HG03469 (cell line): ENCODE results near the gene ARPC1B.
"Not testable (repeated sequence)": the region's sequence is repeated elsewhere in the genome, so short reads cannot be mapped to it uniquely, and the experiment has no call there.

ENCODE experiments used
- ATAC-seq: cut with Tn5 transposase; IDR thresholded peaks from one replicate; pipeline ENCODE4 v1.9.1; 2021; ENCODE audit warnings: mild to moderate bottlenecking, moderate library complexity, moderate number of reproducible peaks; ENCODE audit not compliant: unreplicated experiment

The ARPC1B gene

DNA sequence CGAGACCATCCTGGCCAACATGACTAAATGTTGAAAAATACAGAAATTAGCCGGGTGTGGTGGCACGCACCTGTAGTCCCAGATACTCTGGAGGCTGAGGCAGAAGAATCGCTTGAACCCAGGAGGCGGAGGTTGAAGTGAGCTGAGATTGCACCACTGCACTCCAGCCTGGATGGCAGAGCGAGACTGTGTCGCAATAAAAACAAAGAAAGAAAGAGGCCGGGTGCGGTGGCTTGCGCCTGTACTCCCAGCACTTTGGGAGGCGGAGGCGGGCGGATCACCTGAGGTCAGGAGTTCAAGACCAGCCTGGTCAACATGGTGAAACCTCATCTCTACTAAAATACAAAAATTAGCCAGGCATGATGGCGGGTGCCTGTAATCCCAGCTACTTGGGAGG lies 12.7 kb downstream of the ARPC1B start:
- not testable (repeated sequence) for ATAC-seq

DNA sequence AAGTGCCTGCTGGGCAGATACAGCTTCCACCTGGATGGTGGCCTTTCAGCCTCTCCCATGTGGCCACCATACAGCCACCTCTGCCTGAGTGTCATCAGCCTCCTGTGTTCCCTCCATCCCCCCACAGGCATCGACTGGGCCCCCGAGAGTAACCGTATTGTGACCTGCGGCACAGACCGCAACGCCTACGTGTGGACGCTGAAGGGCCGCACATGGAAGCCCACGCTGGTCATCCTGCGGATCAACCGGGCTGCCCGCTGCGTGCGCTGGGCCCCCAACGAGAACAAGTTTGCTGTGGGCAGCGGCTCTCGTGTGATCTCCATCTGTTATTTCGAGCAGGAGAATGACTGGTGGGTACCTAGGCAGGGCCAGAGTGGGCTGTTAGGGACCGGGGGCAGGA lies 13.4 kb downstream of the ARPC1B start:
- no peak for ATAC-seq

DNA sequence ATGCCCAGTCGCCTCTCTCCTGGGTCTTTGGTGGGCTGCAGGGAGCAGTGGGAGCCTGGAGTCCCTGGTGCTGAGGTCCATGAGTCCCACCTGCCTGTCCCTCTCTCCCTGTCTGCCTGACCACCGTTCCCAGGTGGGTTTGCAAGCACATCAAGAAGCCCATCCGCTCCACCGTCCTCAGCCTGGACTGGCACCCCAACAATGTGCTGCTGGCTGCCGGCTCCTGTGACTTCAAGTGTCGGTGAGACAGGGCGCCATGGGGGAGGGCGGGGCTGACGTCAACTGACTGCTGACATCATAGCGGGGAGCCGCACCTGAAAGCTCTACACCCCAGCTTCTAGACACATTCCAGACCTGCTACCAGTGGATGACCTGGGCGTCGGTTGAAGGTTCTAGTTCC lies 15.2 kb downstream of the ARPC1B start:
- no peak for ATAC-seq

DNA sequence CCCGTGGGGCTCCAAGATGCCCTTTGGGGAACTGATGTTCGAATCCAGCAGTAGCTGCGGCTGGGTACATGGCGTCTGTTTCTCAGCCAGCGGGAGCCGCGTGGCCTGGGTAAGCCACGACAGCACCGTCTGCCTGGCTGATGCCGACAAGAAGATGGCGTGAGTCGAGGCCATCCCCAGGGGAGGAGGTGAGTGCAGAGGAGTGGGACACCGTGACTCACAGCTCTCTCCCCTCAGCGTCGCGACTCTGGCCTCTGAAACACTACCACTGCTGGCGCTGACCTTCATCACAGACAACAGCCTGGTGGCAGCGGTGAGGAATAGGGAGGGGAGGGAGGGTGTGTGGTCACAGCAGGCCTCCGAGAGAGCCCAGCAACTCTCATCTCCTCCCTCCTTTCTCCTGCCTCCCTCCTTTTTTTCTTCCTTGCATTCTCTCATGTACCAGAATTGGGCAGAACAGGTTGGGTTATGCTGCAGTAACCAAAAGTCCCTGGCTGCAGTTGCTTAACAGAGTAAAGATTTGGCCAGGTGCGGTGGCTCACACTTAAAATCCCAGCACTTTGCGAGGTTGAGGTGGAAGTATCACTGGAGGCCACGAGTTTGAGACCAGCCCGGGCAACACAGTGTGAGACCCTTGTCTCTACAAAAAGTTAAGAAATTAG lies 16.5 kb downstream of the ARPC1B start:
- no peak for ATAC-seq

DNA sequence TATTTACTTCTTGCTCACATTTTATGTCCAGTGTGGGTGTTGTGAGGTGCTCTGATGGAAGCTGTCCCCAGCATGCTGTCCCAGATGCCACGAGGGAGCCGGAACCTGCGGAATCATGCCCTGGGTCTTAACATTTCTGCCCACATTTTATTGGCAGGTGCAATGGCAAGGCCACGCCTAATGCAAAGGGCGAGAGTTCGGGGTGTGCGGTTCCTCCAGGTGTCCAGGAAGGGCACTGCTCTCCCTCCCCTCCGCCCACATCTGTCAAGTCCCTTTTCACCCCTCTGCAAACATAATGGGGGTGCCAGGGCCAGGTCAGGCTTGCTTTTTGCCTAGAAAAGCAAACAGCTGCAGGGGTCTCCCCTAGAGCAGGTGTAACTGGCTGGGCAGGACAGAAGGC lies 17.5 kb downstream of the ARPC1B start:
- no peak for ATAC-seq

DNA sequence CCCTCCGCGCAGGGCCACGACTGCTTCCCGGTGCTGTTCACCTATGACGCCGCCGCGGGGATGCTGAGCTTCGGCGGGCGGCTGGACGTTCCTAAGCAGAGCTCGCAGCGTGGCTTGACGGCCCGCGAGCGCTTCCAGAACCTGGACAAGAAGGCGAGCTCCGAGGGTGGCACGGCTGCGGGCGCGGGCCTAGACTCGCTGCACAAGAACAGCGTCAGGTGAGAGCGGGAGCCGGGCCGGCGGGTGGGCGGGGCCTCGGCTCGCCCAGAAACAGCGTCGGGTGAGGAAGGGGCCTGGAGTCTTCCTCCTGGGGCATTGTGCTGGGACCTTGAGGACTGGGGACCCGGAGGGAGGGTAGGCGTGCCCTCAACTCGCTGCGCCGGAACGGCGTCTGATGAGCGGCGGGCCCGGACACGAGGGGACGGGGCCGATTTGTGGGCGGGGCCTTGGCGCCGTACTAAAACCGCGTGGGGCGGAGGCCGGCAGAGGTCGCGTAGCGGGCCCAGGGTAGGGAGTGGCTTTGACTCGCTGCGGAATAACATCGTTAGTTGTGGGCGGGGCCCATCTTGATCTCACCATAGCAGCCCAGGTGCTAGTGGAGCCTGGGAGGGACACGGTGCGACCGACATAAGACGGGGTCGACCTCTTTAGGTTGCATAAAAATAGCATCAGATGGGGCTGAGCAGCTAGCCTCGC lies 18.3 kb downstream of the ARPC1B start:
- no peak for ATAC-seq

DNA sequence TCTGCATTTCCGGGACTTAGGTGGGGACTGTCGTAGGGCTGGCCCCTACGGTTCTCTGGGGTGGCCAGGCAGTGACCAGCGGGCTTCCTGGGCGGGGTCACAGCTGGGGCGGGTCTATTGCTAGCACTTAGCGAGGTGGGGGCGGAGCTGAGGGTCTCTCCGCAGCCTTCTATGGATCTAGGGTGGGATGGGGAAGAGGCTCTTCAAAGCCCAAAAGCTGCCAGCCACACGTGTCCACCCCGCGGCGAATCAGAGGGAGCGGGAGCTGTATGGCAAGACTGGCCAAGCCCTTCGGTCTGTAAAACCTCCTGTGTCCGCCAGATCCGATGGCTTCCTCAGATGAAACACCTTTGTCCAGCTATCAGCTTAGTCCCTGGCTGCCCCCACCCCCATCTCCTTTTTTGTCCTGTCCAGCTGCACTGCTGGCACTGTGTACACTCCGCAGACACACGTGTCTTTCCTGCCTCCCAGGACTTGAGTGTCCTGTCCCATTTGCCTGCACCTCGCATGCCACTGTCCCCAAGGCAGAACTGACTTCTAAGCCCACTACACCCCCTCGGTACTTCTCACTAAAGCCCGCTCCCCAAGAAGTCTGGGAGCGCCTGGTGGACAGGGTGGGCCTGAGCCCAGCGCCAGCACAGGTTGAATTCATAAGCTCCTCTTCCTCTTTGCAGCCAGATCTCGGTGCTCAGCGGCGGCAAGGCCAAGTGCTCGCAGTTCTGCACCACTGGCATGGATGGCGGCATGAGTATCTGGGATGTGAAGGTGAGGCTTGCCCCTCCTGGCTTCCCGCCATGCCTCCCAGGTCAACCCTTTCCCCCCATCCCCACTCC lies 19.0 kb downstream of the ARPC1B start:
- no peak for ATAC-seq

DNA sequence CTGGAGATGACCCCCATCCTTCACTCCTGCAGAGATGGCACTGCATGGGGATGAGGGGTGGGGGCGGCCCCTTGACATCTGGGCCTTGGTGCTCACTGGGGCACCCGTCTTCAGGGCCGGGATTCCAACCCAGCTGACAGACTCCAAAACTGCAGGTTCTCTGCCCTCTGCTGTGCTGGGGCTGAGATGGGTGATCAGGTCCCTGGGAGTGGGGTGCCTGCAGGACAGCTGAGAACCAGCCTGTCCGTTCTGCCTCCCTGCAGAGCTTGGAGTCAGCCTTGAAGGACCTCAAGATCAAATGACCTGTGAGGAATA lies 19.6 kb downstream of the ARPC1B start:
- no peak for ATAC-seq

DNA sequence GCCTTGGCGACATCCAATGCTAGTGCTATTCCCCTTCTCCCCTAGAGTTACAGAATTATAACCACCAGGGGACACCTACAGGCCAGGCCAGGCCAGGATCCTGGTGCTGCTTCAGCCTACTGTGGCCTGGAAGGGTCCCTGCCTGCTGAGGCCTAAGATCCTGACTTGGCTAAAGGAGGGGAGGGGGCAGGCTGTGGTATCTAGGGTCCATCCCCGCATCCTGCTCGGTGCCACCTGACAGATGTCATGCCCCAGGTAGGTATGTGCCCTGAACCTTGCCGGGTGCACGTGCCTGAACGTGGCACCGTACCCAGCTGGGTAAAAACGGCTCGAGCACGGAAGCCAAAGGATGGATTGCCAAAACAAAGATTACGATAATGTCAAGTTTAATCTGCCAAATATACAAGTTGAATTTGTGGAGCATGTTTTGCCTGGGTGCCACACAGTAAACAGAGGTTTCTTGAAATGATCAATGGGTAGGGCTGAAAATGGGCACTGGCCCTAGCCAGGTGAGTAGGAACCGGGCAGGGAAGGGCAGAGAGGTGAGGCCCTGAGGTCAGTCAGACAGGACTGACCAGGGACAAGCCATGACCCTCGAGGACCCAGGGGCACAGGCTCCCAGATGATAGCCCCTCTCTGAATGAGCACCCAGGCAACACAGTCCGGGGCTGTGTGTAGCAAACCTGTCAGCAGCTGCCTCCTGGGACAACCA lies 21.2 kb downstream of the ARPC1B start:
- no peak for ATAC-seq

DNA sequence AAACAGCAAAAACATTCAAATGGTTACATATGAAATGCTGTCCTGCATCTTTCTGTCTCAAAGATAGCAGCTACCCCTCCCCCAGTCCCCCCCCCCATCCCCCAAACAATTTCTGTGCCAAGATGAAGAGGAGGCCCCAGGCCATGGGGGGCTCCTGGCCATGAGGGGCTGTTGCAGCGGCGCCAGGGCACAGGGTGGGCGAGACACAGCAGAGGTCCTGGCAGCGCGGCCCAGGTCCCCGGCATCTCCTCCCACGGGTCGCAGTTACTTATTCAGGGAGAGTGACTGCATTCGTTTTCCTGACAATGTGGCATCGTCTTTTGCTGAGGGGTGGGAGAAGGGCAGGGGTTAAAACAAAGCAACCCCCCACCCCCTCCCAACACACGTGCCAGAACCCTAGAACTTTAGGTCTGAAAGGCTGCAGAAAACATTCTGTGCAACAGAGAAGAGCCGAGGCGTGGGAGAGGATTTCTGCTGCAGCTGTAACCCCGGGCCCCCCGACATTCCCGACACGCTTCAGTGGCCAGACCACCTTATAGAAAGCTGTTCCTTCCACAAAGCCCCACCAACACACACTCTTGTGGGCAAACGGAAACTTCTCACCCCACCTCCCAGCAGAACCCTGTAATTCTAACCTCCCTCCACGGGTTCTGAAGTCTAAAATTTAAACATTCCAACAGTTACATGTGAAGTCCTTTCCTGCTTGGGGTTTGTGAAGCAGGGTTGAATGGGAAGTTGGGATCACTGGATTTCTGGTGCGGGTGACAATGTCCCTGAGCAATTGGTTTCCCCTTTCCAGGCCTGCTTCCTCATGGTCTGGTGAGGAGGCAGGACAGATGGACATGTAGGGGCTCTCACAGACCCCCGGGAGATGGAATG lies 22.1 kb downstream of the ARPC1B start:
- ATAC-seq: no peak

DNA sequence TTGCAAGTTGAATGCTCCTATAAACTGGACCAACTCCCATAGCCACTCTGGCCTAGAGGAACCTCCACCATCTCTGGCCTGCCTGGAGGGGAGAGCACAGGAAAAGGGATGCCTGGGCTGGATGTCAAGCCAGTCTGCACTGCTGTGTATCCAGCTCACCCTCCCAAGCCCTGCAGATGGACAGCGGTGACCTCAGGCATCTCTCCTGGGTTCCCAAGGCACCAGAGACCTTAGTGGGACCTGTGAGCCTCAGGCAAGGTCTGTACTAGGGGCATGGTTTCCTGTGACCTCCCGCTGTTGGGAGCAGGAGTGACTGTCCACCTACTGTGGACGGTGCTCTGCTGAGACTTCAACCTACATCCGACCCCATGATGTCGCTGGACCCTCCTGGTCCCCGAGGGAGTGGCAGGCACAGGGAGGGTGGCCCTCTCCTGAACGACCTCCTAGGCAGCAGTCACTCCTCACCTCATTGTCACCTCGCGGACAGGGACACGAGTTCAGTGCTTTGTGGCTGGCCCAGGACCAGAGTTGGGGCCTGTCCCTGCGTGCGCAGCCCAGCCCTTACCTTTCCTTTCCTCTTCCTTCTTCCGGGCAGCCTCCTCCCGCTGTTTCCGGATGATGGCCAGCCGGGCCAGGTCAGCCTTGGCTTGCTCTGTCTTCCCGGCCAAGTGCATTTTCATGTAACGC lies 22.9 kb downstream of the ARPC1B start:
- no peak for ATAC-seq

DNA sequence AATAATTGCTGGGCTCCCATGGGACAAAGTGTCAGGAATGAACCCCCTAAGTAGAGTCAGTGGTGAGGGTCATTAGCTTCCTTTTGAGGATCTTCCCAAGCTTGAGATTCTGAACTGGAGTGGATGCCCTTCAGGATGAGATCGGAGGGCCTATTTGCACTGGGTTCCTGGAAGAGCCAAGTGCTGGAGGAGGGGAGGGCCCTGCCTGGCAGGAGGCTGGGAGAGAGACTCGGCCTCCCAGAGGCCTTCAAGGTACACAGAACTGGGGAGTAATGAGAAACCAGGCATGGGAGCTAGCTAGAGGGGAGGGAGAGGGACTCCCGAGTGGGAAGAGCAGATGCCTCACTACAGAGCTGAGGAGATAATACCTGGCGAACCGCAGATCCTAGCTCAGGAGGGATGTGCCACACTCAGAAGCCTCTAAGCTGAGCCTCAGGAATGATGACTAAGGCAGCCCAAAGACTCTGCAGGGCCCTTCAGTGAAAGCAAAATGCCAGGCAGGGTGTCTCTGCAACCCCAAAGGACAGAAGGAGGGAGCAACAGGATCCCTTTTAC lies 24.4 kb downstream of the ARPC1B start:
- no peak for ATAC-seq

DNA sequence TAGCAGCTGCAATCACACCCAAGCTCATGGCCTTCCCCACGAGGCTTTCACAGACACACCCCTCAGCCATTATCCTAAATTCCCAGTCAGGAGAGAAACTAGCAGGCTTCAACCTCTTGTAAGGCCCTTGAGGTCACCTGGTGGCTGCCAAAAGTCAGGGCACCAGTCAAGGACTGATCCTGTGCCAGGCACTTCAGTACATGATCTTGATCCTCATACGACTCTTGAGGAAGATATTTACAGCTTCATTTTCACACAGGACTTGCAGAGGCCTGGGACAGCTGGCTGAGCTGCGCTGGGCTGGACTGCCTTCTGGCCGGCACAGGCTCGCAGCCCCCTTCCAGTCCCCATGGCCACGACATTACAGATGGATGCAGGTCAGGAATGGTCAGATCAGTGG lies 25.1 kb downstream of the ARPC1B start:
- no peak for ATAC-seq

DNA sequence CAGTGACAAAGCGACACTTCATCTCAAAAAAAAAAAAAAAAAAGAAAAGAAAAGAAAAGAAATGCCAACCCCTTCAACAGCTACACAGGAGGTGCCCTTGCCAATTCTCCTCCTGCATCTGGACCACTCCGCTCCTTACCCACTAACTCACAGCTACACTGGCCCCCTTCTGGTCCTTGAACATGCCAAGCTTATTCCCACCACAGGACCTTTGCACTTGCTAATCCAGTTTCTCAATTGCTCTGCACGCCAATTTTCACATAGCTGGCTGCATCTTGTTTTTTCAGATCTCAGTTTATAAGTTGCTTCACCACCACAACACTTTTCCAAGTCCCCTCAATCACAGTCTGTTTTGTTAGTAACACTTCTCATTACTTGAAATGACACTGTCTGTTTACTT lies 28.3 kb downstream of the ARPC1B start:
- no peak for ATAC-seq

DNA sequence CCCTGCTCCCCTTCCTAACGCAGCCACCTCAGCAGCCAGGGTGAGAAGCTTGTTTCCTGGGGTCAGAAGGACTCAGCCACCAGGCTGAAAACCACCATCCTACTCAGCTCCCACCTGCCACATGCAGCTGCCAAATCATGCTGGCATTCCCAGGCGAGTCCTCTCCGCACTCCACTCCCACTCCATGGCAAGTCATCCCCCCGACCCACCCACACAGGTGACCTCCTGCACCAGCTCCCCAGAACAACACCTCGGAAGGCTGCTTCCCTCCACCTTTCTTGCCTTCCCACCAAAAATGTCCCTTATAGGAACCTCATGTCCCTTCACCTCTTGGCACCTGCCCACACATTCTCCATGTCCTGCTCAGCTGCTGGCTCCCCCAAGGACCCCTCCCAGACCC lies 29.2 kb downstream of the ARPC1B start:
- no peak for ATAC-seq

DNA sequence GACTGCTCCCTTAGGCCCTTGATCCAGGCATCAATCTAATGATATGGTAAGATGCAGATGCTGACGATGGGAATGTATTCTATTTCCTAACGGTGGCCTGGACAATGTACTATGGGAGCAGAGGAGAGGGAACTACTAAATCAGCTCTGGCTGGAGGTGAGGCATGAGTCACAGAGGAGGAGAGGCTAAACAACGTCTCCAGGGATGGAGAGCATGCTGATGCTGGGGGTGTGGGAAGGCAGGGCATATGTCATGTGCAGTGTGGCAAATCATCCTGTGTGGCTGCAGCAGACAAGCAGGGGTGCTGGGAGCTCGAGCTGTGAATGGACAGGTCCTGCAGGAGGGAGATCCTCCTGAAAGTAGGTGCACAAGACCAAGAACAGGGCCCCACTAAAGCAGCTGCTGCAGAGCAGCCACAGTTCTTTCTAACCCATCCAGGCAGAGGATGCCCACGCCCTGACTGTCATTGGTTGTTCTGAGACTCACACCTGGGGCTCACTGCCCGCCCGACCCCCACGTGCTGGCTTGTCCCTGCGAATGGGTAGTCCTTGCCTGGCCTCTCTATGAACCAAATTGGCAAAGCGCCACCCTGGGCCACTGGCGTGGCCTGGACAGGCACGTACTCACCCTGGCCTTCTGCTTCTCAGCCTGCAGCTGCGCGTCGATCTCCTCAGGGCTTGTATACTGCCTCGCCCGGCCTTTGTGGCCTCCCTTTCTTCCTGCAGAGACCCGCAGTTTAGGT lies 29.9 kb downstream of the ARPC1B start:
- ATAC-seq: no peak

DNA sequence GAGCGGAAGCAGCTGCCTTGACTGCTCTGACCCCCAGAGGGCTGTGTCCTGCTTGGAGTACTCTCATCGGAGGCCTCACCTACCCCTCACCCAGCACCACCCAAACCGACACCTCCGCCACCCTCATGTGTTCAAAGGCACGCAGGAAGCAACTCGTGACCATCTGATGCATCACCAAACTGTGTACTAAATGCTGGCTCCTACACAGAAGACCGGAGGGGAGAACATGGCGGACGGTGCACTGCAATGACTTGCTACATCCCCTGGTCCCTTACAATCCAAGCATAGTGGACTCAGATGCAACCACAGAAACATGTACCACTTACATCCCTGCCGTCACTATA lies 30.4 kb downstream of the ARPC1B start:
- ATAC-seq: no peak

DNA sequence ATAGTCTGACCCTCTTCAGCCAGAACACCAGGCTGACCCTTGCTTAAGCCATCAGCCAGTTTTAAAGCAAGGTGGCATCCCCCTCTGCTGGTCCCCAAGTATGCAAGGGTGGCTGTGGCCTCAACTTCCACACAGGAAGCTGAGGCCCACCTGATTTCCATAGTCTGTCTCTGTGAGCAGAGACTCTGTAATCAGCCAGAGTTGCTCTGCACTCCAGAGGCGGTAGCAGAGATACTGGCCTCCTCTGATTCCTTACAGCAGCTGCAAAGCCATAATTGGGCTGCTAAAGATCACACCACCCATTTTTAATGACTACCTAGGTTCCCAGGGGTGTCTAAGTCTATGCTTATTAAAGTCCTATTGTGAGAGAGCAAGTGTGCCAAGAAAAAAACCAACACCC lies 32.0 kb downstream of the ARPC1B start:
- ATAC-seq: no peak

DNA sequence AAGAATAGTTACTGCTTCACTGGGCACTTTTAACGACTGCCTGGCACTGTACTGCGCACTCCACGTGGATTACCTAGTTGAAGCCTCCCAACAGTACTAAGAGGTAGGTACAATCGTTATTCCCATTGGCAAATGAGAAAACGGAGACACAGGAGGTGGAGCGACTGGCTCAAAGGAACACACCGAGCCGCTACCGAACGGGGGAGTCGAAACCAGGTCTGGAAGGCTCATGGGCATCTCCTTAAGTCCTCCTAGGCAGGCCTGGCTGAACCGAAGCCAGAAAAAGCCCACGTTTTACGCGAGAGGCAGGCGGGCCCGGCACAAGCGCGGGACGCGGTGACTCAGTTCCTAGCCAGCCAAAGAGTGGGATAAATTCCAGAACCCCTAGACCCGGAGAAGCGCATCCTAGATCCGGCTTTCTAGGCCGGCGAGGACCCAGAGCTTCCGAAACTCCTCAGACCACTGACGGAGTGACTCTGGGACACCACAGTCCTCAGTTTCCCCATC lies 33.4 kb downstream of the ARPC1B start:
- ATAC-seq: no peak
